VCaP (cell line): ENCODE measurements around the gene HJURP.

Experiments used
- H3K27ac ChIP-seq: fragments of 450-650 bp; 2 replicates; pipeline ENCODE4 v1.5.1; 2017
- TF ChIP-seq, protein P1 (sequence below): fragments of 450-650 bp; conservative IDR thresholded peaks from 2 replicates; pipeline ENCODE4 v1.5.1; 2017; ENCODE audit warnings: mild to moderate bottlenecking, moderate library complexity

HJURP gene

DNA sequence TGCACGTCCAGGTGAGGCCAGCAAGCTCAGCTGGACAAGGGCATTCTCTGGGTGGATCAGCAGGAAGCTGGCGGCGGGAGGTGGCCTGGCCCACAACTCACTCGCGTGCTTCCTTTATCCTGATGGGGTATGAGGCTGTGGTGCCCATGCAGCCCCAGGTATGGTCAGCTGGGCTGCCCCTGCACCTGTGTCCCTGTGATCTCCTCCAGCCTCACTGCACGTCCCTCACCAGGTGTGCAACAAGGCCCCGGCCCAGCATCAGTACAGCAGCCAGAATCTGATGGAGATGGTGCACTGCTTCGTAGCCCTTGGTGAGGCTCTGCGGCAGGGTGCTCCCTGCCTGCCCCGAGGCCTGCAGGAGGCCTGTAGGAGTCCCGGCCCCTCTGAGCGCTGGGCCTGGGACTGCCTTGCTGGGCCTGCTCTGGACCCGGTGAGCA lies 58.6 kb downstream of the HJURP start:
- no peak overlapping the region for H3K27ac ChIP-seq
- TF ChIP-seq, protein P1, sequence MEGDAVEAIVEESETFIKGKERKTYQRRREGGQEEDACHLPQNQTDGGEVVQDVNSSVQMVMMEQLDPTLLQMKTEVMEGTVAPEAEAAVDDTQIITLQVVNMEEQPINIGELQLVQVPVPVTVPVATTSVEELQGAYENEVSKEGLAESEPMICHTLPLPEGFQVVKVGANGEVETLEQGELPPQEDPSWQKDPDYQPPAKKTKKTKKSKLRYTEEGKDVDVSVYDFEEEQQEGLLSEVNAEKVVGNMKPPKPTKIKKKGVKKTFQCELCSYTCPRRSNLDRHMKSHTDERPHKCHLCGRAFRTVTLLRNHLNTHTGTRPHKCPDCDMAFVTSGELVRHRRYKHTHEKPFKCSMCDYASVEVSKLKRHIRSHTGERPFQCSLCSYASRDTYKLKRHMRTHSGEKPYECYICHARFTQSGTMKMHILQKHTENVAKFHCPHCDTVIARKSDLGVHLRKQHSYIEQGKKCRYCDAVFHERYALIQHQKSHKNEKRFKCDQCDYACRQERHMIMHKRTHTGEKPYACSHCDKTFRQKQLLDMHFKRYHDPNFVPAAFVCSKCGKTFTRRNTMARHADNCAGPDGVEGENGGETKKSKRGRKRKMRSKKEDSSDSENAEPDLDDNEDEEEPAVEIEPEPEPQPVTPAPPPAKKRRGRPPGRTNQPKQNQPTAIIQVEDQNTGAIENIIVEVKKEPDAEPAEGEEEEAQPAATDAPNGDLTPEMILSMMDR: no peak

DNA sequence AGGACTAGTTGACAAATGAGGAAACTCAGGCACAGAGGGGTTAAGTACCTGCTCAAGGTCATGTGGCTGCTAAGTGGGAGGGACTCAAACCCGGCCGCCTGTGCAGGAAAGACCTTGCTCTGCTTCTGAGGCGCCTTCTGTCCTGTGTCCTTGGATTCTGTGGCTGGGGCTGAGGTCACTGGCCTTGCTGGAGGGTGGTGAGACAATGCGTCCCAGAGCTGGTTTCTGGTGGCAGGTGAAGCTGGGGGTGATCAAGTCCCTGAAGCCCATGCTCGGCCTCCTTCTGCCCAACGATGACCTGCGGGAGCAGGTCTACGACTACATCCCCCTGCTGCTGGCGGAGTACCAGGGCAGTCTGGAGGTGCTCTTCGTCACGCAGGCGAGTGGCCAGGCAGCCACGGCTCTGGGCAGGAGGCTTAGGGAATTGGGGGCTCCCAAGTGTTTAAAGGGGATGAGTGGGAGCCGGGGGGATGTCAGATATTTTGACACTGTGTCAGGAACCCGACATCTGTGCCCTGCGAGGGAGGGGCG lies 60.1 kb downstream of the HJURP start:
- TF ChIP-seq, protein P1: no peak
- no peak overlapping the region for H3K27ac ChIP-seq

DNA sequence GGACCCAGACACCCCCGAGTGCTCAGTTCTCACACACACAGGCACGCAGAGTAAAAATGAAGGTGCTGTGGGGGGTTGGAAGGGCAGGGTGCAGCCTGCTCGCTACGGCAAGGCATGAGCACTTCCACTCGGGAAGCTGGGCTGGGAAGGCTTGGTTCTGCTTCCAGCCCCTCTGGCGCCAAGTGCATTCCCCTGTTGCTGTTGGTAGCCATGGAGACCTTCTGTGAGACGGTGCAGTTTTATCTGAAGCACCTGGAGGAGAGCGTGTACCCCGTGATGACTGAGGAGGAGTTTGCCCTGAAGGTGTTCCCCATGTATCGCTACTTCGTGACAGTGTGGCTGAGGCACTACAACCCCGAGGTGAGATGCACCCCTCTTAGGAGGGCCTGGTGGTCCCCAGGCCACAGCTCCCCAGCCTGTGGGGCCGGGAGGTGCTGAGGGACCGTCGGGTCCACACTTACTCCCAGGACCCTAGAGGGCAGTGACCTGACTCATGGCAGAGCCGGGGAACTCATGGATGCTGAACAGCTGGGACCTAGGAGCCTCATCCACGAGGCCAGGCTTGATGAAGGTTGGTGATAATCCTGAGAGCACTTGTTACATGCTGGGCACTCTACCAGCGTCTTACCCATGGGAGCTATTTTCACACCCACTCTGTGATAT lies 60.7 kb downstream of the HJURP start:
- TF ChIP-seq, protein P1: no peak
- H3K27ac ChIP-seq: no peak overlapping the region

DNA sequence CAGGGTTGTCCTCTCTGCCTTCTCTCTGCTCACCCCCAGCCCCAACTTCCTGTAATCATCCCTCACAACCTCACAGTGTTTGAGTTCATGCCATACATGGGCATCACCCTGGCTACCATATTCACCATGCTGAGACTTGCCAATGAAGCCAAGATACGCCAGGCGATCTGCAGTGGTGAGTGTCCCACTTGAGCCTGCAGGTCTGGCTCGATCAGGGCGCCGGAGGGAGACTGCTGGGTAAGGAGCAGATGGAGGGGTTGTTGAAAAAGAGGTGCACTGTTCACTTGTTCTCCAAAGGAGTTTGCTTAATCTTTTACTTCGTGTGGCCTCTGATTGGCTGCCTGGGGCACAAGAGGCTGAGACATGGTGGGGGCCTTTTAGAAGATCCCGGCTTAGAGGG lies 61.6 kb downstream of the HJURP start:
- TF ChIP-seq, protein P1: no peak
- no peak overlapping the region for H3K27ac ChIP-seq

DNA sequence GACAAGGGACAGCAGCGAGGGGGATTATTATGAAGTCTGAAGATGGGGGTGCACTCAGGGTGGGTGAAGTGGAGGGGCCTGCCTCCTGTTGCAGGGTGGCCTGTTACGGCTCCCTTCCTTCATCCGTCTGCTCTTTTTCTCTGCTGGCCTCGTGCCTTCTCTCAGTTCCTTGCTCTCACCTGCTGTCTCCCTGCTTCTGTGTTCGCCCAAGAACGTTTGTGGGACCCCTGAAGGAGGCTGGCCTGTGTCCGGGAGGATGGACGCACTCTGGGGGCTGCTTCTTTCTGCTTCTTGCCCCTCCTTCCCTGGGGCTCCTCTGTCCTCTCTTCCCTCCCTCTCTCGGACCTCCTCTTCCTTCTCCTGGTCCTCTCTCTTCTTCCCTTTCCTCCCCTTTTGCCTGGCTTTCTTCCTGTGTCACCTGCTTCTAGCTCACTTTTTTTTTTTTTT lies 62.4 kb downstream of the HJURP start:
- TF ChIP-seq, protein P1: no peak
- H3K27ac ChIP-seq: no peak overlapping the region

DNA sequence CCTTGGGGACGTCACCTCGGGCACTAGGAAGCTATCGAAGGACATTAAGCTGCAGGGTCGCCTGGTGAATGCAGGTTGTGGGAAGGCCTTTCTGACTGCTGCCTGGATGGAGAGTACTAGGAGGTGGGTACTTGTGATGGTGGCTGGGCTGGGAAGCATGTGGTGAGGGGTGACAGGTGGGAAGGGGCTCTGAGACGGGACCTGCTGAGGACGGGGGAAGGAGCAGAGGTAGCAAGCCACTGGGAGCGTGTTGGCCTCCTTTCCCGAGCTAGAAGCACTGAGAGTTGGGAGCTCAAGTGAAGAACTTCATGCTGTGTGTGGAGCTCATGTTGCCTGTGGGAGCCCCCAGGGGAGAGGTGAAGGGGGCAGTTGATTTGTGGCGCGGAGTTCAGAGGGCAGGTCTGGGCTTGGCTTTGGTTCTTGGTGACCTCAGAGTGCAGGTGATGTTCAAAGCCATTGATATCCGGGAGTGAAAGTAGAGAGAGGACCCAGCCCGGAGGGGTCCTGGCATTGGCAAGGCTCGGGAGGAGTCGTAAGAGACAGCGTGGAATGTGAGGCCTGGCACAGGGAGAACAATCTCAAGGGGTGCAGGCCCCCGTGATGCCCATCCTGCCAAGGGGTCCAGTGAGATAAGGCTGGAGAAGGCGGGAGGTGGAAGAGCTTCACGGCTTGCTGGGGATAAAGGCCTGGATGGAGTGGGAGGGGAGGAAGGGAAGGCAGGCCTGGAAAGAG lies 63.0 kb downstream of the HJURP start:
- no peak overlapping the region for H3K27ac ChIP-seq
- TF ChIP-seq, protein P1: no peak

DNA sequence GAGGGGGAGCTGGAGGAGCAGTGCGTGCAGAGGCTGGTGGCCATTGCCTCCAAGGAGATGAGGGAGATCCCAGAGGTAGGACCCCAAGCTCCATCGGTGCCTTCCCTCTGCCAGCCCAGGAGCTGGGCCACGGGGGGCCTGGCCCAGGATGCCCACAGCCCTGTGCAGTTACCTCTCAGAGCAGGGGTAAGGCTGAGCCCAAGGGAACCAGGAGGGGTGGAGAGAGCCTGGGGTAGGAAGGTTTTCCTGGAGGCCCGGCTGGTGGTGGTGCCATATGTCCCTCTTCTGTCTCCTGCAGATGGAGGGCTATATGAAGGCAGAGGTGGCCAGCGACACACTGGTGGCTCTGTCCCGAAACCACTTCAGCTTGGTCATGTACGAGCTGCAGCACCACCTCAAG lies 64.8 kb downstream of the HJURP start:
- no peak overlapping the region for H3K27ac ChIP-seq
- TF ChIP-seq, protein P1: no peak
